GM21526 (cell line): ENCODE measurements around the gene FDXACB1.
A peak's percentile ranks its signal among the peaks of the same experiment; 100 is the strongest.

Experiments
- ATAC-seq: cut with Tn5 transposase; IDR thresholded peaks from one replicate; pipeline ENCODE4 v1.9.1; 2021; ENCODE audit warnings: moderate library complexity; ENCODE audit not compliant: unreplicated experiment, low FRiP score

FDXACB1 gene

DNA sequence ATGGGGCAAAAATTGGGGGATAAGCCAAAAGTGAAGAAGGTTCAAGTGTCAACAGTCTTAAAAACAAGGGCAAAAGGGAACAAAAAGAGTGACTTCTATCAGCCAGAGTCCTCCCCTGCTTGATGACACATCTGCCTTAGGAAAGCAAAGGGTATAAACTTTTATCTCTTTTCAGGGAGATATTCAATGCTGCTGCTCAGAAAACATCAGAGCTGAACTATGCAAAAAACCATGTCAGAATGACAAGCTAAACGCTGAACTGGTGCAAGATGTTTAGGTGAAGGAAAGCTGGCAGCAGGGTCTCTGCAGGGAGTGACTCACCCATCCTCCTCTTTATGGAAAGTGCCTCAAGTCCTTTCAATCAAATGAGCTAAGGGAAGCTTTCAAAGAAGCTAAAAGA, 32.3 kb downstream of the FDXACB1 start:
- no peak for ATAC-seq

DNA sequence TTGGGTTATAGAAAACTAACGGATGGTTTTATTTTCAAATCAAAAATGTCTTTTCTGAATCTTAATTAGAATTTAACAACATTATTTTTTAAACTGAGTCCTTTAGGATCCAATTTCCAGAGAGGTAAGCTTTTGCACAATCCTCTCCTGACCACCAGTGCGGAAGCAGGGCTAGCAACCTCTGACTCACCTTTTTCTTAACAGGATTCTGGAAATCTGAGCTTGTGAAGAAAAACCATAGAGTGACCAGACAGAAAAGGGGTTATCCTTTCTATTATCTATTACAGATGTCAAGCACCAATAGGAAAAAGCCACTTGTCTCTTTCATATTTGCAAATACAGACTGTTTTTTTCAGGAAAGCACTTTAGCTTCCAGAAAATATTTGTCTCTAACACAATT, 32.9 kb downstream of the FDXACB1 start:
- ATAC-seq, result no peak

DNA sequence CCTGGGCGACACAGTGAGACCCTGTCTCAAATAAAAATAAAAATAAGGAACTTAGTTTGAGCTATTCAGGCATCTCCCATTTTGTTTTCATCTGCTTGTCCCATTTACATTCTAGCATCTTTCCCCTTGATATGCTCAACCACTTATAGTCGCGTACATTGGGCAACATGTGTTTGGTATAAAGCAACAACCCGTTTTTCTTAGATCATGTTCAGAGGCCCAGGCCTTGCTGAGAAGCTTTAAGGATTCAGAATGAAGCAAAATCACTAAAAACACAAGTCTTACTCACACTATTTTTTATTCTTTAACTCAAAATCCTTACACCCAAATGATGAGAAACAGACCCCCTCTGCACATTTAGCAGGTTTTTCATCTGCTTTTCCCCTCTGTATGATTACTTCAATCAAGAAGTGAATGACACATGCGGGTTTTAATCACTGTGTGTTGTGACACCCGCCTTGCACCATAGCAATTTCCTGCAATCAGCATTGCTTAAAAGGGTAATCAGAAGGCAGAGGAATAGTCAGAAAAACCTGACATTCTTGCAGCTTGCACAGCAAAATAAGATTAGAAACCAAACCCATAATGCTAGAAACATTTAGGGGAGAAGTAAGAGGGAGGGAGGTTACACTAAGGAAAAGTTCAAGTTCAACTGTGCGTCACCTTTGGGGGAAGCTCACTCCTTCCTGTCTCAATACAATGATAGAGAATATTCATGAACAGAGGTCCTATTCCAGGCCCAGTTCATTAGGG, 33.5 kb downstream of the FDXACB1 start:
- ATAC-seq, result no peak

DNA sequence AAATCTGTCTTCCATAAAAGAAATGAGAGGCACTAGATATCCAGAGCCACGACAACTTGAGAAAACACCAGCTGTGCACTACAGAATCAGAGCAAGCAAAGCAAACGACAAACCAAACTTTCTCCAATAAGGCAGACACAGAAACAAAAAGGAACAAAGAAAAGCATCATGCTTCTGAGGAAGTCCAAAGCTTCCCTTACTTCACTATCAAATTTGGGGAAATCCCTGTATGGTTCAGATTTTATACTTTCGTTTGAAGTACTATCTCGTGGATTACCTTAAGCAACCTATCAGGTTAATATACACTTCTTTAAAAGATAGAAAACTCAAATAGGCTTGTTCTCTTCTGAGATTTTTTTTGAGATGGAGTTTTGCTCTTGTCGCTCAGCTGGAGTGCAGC, 35.3 kb downstream of the FDXACB1 start:
- no peak for ATAC-seq

DNA sequence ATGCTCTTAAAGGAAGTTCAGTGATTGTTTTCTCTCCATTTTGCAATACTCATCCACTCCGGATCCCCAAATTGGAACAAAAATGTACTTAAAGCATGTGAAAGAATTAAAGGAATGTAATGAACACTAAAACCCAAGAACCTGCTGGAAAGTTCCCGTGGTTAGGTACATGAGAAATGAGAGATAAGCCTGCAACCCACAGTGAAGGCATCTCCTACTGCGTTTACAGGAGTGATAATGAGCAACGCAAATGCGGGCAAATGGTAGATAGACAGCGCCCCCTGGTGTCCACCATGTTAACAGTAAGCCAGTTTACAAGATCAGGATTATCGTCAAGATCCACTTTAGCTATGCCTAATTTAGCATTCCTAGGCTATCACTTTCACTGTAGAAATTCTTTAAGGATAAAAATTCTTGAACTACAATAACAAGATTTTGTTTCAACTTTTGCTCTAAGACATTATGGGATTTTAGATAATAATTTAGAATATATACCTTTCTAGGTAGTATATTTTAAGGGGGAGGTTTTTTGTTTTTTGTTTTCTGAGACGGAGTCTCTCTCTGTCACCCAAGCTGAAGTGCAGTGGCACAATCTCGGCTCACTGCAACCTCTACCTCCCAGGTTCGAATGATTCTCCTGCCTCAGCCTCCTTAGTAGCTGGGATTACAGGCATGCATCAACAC, 37.5 kb downstream of the FDXACB1 start:
- peak; percentile 78 for ATAC-seq

DNA sequence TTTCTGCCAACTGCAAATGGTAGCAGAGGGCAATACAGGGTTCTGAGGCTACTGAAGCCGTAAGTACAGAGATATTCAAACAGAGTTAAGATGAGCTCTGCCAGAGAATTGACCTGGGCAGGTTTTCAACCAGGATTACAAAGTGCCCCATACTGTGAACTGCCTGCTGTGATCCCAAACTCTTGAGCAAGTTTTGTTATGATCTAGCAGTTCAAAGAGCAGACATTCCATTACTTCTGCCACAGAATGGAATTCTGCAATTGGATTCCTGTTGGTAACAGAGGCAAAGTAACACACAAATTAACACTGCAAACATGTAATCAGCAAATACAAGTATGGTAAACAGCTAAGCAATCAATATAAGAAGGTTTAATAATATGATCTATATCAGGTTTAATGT, 38.8 kb downstream of the FDXACB1 start:
- ATAC-seq, result no peak

DNA sequence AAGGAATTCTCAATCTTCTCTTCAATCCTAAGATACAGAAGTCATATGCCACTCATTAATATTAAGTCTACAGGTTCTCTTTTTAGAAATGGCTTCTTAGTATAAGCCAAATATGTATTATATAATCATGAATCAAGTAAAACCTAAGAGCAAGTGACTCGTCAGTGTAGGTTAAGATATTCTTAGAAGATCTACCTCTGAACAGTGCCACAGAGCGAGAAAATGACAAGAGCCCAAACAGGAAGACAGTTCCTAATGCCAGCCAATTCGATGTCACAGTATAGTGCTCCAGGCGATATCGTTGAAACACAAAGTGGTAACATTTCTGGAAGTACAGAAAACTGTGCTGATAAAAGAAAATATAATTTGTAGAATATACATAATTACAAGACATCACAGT, 40.9 kb downstream of the FDXACB1 start:
- ATAC-seq, result no peak

DNA sequence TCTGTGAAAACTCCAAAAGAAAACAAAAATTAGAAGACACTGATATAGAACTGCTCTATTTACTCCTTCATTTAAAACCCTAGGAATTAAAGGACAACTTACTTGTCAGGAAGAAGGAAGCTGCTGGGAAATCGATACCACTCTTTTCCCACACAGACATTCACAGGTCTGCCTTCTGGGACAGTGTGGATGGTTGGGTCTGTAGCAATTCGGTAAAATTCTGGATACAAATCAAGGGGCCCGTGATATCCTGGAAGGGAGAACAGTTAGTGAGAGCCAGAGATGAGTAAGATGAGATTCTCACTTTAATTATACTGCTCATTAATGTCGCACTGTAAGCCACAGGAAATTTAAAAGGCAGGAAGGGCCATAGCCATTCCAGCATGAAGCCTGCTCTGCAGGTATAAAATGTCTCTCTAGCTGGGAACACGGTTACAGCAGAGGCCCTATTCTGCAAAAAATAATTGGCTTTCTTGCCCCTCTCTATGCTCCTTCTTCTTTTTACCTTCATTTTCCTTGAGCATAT, 41.5 kb downstream of the FDXACB1 start:
- ATAC-seq, result no peak

DNA sequence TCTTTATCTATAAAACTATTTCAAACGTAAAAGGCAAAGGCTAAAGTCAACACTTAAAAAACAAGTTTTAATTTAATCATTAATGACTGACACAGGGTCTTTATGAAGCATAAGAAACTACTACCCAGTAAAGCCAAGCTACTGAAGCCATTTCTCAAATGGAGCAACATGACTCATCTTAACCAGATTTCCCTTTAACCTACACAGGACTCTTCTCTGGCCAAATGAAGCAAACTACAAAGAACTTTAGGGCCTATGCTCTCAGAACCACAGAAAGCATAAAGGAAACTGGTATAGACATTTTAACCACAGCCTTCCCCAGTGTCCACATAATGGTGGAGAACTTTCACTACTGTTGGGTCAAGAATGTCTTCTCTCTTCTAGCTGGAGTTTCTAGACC, 42.2 kb downstream of the FDXACB1 start:
- ATAC-seq, result no peak

DNA sequence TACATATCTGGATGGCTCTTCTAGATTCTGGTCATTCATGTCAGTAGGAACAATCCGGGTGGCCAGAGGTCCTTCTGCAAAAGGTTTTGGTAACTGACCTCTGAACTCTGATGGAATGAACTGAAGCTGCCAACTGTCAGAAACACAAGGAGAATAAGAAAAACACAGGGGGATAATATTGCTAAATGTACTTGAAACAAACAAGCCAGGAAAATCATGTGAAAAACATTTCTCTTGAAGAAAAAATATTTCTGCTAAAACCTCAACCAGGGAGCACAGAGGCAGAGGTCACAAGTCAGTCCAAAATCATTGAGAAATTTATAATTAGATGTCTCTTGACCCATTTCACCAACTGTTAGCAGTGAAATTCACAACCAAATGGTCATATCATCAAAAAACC, 42.8 kb downstream of the FDXACB1 start:
- no peak for ATAC-seq

DNA sequence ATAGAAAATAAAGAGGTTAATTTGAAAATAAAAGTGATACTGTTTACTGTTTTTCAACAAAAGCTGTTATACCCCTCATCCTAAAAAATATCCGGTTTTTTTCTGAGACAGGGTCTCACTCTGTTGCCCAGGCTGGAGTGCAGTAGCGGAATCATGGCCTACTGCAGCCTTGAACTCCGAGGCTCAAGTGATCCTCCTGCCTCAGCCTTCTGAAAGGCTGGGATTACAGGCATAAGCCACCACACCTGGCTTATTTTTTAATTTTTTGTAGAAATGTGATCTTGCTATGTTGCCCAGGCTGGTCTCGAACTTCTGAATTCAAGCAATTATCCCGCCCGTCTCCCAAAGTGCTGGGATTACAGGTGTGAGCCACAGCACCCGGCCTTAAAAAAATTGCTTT, 43.3 kb downstream of the FDXACB1 start:
- ATAC-seq, result no peak

DNA sequence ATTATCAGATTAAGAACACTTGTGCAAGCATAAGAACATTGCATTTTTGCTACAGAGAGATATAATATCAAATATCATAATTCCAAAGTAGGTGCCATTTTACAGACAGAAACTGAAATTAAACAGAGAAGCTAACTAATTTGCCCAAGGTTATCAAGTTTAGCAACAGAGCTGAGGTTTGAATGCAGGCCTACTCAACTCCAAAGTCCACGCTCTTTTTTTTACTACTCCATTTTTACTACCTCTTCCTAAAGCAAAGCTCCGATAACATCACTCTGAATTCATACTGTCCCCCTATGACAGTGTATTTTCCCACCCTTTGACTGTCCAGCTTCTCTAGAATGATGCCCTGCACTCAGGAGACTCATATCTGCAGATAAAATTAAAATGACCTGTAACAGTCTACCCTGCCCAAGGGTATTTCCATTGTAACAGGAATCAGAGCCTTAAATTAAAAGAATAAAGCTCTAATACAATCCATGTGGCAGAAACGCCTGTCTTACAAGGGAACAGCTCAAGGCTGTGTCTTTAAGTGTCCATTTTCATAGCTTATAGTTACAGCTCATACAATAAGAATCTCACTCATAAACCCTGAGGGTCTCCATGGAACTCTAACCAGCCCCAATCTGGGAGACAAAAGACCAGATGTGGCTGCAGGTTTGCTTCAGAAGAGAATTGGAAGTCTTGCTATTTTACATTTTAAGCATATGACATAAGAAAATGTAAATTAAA, 44.4 kb downstream of the FDXACB1 start:
- ATAC-seq, result no peak

DNA sequence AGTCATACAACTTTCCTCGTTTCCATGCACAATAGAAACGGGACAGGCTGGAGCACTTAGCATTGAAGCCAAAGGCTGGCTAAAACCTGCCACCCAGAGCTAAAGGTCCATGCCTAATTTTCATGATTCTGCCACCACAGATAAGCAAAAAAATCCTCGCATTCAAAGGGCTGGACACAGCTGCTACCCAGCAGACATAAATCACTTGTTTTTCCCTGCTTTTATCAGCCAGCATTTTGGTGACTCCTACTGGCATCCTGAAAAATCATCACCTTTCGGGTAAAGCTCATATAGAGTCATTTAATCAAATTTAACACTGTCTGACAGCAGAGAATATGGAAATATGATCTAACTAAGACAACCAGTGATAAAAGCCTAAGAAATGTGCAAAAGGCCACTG, 45.4 kb downstream of the FDXACB1 start:
- no peak for ATAC-seq

DNA sequence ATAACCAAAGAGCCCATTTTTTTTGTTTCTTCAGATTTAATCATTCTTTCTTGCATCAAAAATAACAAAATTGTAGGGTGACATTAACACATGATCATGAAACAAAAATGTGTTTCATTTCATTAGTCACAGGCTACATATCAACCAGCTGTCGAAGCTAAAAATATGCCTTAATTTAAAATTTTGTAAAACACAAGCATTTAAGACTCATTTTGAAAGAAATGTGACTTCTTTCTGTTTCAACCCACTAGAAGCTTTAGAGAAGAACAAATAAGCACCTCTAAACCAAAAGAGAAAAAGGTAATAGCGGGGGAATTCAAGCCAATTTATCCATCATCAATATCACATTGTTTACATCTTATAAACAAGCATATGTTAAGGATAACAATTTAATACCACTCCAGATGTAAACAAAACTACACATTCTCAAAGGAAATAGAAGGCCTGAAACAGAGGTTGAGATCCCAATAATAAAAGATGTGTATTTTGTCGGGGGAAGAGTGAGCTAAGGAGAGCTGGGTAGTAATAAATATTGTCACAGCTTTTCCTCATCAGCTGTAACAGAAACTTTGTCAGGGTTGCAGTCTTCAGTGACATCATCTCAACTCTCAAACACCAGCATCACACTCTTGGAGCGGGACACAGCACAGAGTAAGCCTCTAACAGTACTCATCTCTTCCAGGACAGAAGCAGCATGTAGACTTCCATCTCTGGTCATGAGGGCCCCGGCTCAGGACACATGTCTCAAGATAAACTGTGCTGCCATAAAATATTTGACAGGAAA, 49.6 kb downstream of the FDXACB1 start:
- no peak for ATAC-seq

DNA sequence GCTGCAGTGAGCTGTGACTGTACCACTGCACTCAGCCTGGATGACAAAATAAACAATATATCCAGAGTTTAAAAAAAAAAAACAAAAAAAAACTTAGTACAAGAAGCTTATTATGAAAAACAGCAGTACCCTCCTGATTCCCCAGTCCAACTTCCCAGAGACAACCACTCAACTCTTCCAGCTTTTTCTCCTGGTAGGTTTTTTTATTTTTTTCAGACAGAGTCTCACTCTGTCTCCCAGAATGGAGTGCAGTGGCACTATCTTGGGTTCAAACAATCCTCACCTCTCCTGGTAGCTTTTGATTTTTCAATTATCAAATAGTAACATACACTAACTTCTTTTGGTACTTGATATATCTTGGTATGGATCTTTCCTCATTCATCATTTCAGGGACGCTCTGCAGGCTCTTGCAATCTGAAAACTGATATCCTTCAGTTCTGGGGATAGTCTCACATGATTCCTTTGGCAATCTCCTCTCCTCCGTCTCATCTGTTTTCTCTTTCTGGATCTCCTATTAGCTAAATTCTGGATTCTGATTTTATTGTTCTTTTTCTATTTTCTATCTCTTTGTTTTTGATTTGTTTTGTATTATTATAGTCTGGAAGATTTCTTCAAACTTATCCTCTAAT, 52.5 kb downstream of the FDXACB1 start:
- ATAC-seq, result no peak
